GM21423 (cell line): Measurements from ENCODE around the gene HSBP1L1.

Experiments used
- ATAC-seq: cut with Tn5 transposase; IDR thresholded peaks from one replicate; pipeline ENCODE4 v1.9.1; 2021; ENCODE audit warnings: mild to moderate bottlenecking, moderate library complexity; ENCODE audit not compliant: unreplicated experiment

HSBP1L1 gene

GRCh38 chr18:79964330-79965118 is at the start of gene HSBP1L1:
TSS of gene HSBP1L1 (plus strand) at chr18:79964643. CDS start at chr18:79964736, 93 bp downstream.
- peak; percentile 82 for ATAC-seq

GRCh38 chr18:79915161-79916127 is 49.0 kb upstream of the HSBP1L1 start:
- ATAC-seq = no peak

DNA sequence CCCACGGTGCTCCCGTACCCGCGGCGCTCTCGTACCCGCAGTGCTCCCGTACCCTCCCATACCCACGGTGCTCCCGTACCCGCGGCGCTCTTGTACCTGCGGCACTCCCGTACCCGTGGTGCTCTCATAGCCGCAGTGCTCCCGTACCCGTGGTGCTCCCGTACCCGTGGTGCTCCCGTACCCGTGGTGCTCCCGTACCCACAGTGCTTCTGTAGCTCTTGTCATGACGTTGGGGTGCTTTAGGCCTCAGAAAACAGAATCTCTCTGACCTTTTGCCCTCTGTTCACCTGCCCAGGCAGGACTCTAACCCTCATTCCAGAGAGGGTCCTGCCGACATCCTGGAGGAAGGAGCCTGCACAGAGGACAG is 48.3 kb upstream of the HSBP1L1 start:
- no peak for ATAC-seq

GRCh38 chr18:79916546-79917168 is 47.8 kb upstream of the HSBP1L1 start:
- no peak for ATAC-seq

GRCh38 chr18:79917169-79917852 is 47.1 kb upstream of the HSBP1L1 start:
- ATAC-seq = no peak

DNA sequence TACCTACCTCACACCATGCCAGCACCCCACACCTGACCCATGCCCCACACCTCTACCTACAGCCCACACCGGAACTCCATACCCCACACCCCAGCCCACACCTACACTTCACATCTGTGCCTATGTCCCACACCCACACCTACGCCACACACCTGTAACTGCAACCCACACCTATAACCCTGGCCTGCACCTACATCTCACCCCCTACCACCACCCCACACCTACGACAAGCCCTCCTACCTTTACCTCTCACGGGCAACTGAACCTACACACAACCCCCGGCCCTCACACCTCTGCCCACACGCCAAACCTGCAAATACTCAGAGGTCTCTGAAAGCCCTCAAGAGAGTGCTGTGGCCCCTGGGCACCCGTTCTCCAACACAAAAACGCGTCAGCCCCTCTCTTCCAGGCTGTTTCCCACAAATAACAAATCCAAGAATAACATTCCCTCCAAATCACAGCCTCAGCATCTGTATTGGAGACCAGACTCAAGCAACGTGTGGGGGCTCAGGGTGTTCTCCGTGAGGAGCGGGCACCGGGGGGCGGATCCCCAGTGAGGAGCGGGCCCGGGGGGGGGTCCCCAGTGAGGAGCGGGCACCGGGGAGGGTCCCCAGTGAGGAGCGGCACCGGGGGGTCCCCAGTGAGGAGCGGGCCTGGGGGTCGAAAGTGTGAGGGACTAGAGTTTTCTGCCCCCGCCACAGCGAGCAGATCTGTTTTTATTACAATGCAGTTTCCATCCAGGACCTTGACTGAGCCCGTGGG is 46.4 kb upstream of the HSBP1L1 start:
- ATAC-seq = no peak

DNA sequence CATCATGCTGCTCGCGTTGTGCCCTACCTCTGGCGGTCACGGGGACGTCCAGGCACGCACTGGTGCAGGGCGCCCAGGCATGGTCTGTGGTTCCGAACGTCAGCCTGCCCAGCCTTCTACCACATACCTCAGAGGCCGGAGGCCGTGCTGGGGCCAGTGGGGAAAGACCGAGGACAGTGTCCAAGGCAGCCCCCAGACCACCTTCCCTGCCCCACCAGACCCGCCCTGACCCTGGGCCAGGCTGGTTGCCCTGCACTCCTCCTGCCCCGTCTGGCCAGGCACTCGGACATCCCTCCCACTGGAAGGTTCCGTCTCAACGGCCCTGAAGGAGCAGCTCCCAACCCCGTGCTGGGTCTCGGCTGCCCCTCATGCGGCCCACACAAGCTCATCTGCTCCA is 45.8 kb upstream of the HSBP1L1 start:
- ATAC-seq = no peak

DNA sequence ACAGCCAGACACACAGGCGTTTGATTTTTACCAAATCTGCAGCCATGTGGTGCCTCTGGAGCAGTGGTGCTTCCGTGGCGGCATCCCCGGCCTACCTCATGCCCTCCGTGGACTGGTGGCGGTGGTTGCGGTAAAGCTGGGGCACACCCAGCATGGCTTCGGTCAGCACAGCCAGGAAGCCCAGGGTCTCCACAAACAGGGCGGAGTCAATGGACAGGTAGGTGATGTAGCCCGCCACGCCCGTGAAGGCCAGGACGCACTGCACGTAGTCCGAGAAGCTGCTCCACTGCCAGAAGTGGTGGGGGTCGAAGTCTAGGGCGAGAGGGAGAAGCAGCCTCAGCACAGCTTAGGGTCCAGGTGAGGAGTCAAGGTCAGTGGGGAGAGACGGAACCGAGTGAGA is 45.4 kb upstream of the HSBP1L1 start:
- no peak for ATAC-seq

DNA sequence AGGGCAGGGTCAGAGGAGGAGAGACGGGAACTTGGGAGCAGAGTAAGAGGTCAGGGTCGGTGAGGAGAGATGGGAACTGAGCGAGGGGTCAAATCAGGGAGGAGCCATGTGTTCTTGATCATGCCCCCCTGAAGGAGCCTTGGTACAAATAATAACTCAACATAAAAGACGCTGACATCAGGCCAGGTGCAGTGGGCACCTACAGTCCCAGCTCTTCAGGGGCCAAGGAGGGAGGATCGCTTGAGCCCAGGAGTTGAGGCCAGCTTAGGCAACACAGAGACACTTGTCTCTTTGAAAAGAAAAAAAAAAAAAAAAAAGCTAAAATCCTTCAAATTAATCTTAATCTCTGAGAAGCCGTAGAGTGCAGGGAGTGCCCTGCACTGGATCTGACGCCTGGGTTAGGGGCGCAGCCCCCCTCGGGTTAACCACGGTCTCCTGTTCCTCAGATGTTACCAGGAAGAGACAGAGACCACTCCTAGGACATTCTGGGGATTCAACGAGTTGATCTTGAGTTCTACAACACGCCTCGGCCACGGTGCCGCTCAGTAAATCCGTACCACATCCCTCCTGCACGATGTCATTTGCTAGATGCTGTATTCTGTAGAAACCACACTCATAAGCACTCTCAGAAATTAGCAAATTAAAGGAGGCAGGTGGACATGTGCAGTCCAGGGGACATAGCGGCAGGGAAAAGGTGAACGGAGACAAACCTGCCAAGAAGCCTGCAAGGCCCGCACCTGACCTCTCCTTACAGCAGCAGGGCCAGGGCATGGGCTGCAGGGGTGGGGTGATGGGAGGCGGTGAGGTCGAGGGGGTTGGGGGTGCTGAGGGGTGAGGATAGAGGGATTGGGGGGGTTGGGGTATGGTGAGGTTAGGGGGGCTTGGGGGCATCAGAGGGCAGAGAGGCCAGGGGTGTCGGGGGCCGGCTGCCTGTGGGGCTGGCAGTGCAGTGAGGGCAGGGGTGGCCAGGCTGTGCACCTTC is 42.2 kb upstream of the HSBP1L1 start:
- no peak for ATAC-seq

- no peak for ATAC-seq
These were observed 41.5 kb upstream of the HSBP1L1 start for GRCh38 chr18:79922971-79923411.

DNA sequence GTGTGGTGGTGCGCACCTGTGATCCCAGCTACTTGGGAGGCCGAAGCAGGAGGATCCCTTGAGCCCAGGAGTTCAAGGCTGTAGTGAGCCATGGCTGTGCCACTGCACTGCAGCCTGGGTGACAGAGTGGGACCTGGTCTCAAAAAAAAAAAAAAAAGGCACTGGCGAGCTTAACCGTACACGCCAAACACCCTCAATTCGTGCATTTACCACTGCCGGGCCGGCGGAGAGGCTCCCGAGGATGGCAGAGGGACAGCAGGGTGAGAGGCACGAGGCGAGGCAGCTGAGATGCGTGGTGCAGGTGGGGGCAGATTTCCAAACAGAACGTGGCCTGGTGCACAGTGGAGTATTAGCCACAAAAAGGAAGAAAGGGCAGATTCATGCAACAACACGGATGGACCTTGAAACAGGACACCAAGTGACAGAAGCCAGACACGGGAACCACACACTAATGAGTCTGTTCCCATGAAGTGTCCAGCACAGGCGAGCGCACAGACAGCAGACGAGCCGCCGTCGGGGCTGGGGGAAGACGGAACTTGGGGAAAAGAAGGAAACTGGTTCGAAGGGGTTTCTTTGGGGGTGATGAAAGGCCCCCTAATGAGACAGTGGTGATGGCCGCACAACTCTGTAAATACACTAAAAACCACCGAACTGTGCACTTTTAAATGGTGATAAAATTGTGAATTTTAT is 40.4 kb upstream of the HSBP1L1 start:
- no peak for ATAC-seq

DNA sequence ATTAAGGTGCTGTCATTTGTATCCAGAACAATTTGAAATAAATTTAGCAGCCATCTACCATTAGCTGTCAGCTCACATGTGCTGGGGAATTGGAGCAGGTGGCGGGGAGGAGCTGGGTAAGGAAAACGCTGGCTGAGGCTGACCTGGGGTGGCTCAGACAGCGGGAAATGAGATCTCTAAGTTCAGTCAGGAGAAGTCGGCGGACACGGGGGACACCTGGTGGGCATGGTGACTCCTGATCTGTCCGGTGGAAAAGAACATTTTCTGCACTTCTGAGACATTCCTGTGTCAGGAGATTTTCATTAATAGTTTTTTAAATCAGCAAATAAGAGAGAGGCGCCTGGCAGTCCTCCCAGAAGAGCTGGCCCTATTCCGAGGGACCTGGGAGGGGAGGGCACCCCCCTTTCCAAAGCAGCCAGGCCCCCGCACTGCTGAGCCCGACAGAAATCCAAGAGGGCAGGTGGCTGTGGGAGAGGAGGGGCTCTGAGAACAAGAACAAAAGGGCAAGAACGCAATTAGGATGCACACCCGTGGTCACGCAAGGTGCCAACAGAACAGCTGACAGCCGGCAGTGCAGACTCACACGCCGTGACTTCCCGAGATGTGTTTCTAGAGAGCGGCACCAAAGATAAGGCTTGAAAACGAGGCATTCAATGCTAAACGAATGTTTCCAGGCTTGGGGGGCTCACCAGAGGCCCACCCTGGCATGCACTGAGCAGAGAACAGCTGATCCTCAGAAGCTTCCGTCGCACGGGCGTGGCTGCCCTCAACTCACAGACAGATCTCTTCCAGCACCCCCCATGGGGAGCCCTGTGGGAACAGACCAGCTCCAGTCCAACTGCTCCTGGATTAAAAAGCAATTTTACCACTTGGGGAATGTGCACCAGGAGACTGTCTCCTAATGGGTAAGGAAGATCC is 39.4 kb upstream of the HSBP1L1 start:
- no peak for ATAC-seq

DNA sequence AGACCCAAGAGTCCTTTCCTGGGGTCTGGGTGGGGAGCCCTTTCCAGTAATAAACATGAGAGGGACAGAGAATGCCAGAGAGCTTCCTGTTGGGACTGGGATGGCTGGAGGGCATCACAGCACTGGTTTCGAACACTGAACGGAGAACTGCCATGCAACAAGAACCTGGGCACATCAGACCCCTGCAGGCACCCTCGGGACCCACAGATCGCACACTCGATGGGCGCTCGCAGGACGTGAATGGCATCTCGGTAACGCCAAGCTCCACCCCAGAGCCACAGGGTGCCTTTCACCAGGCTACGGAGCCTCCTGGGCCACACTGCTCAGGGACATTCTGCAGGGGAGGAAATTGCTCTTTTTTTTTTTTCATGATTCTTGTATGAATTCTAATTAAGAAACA is 38.1 kb upstream of the HSBP1L1 start:
- ATAC-seq = no peak

DNA sequence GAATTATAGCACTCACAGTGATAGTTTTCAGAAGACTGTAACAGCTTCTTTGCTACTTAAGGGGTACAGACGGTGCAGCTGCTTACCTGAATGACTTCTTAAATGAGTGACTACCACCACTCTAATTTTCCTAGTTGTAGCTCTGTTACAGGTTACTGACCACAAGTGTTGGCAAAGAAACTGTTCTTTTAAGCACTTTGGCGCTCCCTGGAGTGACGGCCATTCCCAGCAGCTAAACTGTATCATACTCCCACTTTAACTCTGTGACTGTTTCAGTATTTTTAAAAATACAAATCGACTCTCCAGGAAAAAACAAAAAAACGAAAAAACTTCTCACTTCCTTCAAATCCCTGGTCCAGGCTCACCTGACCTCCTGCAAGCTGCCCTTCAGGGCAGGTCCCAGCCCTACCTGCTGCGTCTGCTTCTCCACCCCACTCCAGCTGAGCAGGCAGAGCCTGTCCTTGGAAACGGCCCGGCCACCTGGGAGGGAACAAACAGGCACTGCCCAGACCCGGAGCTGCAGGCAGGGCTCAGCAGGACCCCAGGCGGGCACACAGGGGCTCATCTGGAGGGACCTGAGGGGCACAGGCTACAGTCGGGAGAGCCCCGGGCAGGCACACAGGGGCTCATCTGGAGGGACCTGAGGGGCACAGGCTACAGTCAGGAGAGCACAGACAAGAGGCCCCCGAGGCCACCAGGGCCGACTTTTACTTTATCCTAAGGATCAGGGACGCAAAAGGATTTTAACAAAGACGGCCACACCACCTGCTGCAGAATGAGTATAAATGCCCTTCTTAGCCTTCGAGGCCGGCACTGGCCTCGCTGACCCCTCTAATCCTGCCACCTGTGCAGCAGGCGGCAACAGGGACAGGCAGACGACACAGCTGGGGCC is 37.5 kb upstream of the HSBP1L1 start:
- no peak for ATAC-seq

GRCh38 chr18:79927607-79928562 is 36.6 kb upstream of the HSBP1L1 start:
- no peak for ATAC-seq
